Esophagus (tissue), 2 donors: ENCODE data around the gene CCDC188. TPM values are rescaled to one million over a fixed set of nuclear protein-coding genes. Genes with fewer than 3 reads are reported as not detected.

Experiments
- H3K27ac ChIP-seq, 2 donors: one replicate each; pipeline ENCODE4 v1.5.1; 2013; ENCODE audit warnings: low read depth in 2 of 2, mild to moderate bottlenecking in 2 of 2, inconsistent platforms in 1 of 2, low read length in 1 of 2, moderate library complexity in 1 of 2
- H3K27me3 ChIP-seq, 2 donors: one replicate each; pipeline ENCODE4 v1.6.1; 2013; ENCODE audit warnings: low read length in 2 of 2, control low read depth in 1 of 2, mild to moderate bottlenecking in 1 of 2; ENCODE audit not compliant: insufficient read depth in 2 of 2, control insufficient read depth in 1 of 2
- H3K36me3 ChIP-seq, 2 donors: one replicate each; pipeline ENCODE4 v1.6.1; 2013; ENCODE audit warnings: low read length in 1 of 2; ENCODE audit not compliant: control insufficient read depth in 2 of 2, insufficient read depth in 2 of 2
- H3K4me1 ChIP-seq, 2 donors: one replicate each; pipeline ENCODE4 v1.6.1; 2013; ENCODE audit warnings: low read length in 1 of 2; ENCODE audit not compliant: control insufficient read depth in 2 of 2, insufficient read depth in 2 of 2
- H3K4me3 ChIP-seq, 2 donors: one replicate each; pipeline ENCODE4 v1.5.1; 2013; ENCODE audit warnings: low read length in 2 of 2, mild to moderate bottlenecking in 2 of 2, low read depth in 1 of 2, moderate library complexity in 1 of 2
- H3K9me3 ChIP-seq, 2 donors: one replicate each; pipeline ENCODE4 v1.6.1; 2013; ENCODE audit warnings: mild to moderate bottlenecking in 2 of 2, low read depth in 1 of 2, low read length in 1 of 2, moderate library complexity in 1 of 2; ENCODE audit not compliant: control insufficient read depth in 2 of 2, insufficient read depth in 1 of 2
- WGBS, 2 donors: extraction: QIAGEN DNeasy Blood & Tissue Kit; methylation state at CpG; one replicate each; pipeline ENCODE4 v1.1.7; 2013; 5-methylcytosine and 5-hydroxymethylcytosine counted together
- polyA plus RNA-seq, 2 donors: library from polyadenylated mRNA; stranded (reverse); fragments of 200-250 nt; gene quantifications; one replicate each; pipeline ENCODE4 v1.2.3, GENCODE V29; 2013
- donor health status: healthy with polysubstance abuse.
- donor health status: Bipolar disorder and iron deficiency.

CCDC188 gene
- polyA plus RNA-seq, 2 donors: 0.35 to 0.65 TPM

GRCh38 chr22:20110359-20110985 is 40.4 kb downstream of the CCDC188 start:
- WGBS, 2 donors: 85 to 89% methylated on average over 9 of the region's 9 CpGs
- Histone ChIP-seq H3K27ac (no peak overlapping the region), H3K27me3 (no peaks in the 10 kb centered on the region)

GRCh38 chr22:20109411-20110358 is 41.2 kb downstream of the CCDC188 start:
- Histone ChIP-seq H3K9me3 (no peaks in the 10 kb centered on the region), H3K36me3 (peaks cover 34 to 81% of the 10 kb centered on the region in 2 donors), H3K27me3 (no peaks in the 10 kb centered on the region), H3K4me1 (no peaks in the 10 kb centered on the region), H3K4me3 (no peak overlapping the region), H3K27ac (no peak overlapping the region)
- 78 to 84% methylated on average over 23 of the region's 23 CpGs for WGBS, 2 donors

More at GRCh38 chr22:20110359-20110985, 40.4 kb downstream of the CCDC188 start:
- Histone ChIP-seq H3K36me3 (peaks cover 36 to 80% of the 10 kb centered on the region in 2 donors), H3K9me3 (no peaks in the 10 kb centered on the region), H3K4me3 (no peak overlapping the region), H3K4me1 (no peaks in the 10 kb centered on the region)

- Histone ChIP-seq H3K27ac (no peak overlapping the region), H3K4me1 (no peaks in the 10 kb centered on the region), H3K27me3 (no peaks in the 10 kb centered on the region), H3K36me3 (peaks cover 28 to 79% of the 10 kb centered on the region in 2 donors), H3K4me3 (no peak overlapping the region), H3K9me3 (no peaks in the 10 kb centered on the region)
- WGBS, 2 donors: 85 to 86% methylated on average over 12 of the region's 12 CpGs
Observed at GRCh38 chr22:20108757-20109230, 42.1 kb downstream of the CCDC188 start.

- Histone ChIP-seq H3K36me3 (peaks cover 28 to 75% of the 10 kb centered on the region in 2 donors), H3K27ac (no peak overlapping the region)
- WGBS, 2 donors: 77 to 86% methylated on average over 13 of the region's 13 CpGs
Observed at GRCh38 chr22:20107951-20108756, 42.7 kb downstream of the CCDC188 start.

GRCh38 chr22:20107471-20107901 is 43.4 kb downstream of the CCDC188 start:
- Histone ChIP-seq H3K9me3 (no peaks in the 10 kb centered on the region), H3K4me3 (no peak overlapping the region), H3K27me3 (no peaks in the 10 kb centered on the region), H3K27ac (no peak overlapping the region), H3K36me3 (peaks cover 28 to 71% of the 10 kb centered on the region in 2 donors), H3K4me1 (no peaks in the 10 kb centered on the region)
- WGBS, 2 donors: 93 to 97% methylated on average over 6 to 7 of the region's 7 CpGs

More at GRCh38 chr22:20107951-20108756, 42.7 kb downstream of the CCDC188 start:
- no peak overlapping the region for H3K4me3 ChIP-seq
- no peaks in the 10 kb centered on the region for H3K4me1 ChIP-seq
- no peaks in the 10 kb centered on the region for H3K27me3 ChIP-seq
- no peaks in the 10 kb centered on the region for H3K9me3 ChIP-seq

GRCh38 chr22:20106849-20107237 is 44.0 kb downstream of the CCDC188 start:
- 94 to 96% methylated on average over 10 of the region's 10 CpGs for WGBS, 2 donors

GRCh38 chr22:20106205-20106848 is 44.5 kb downstream of the CCDC188 start:
- H3K27ac ChIP-seq: no peak overlapping the region
- WGBS, 2 donors: 89 to 93% methylated on average over 20 of the region's 20 CpGs
- no peak overlapping the region for H3K4me3 ChIP-seq
- no peaks in the 10 kb centered on the region for H3K4me1 ChIP-seq
- H3K9me3 ChIP-seq: no peaks in the 10 kb centered on the region
- H3K36me3 ChIP-seq: peaks cover 28 to 65% of the 10 kb centered on the region in 2 donors
- no peaks in the 10 kb centered on the region for H3K27me3 ChIP-seq

More at GRCh38 chr22:20106849-20107237, 44.0 kb downstream of the CCDC188 start:
- no peak overlapping the region for H3K4me3 ChIP-seq
- H3K9me3 ChIP-seq: no peaks in the 10 kb centered on the region
- H3K4me1 ChIP-seq: no peaks in the 10 kb centered on the region
- no peak overlapping the region for H3K27ac ChIP-seq
- H3K36me3 ChIP-seq: peaks cover 28 to 70% of the 10 kb centered on the region in 2 donors
- H3K27me3 ChIP-seq: no peaks in the 10 kb centered on the region

- Histone ChIP-seq H3K4me3 (no peak overlapping the region), H3K4me1 (no peaks in the 10 kb centered on the region), H3K27ac (no peak overlapping the region), H3K36me3 (peaks cover 28 to 61% of the 10 kb centered on the region in 2 donors), H3K9me3 (no peaks in the 10 kb centered on the region), H3K27me3 (no peaks in the 10 kb centered on the region)
- WGBS, 2 donors: 96 to 97% methylated on average over 7 of the region's 7 CpGs
Observed at GRCh38 chr22:20105456-20106204, 45.2 kb downstream of the CCDC188 start.
